EL (cell line): Measurements from ENCODE around the gene CELSR3.

ENCODE experiments used
- DNase-seq: peaks from one replicate; pipeline ENCODE4 v3.0.0-alpha.2; 2016

Gene CELSR3

DNA sequence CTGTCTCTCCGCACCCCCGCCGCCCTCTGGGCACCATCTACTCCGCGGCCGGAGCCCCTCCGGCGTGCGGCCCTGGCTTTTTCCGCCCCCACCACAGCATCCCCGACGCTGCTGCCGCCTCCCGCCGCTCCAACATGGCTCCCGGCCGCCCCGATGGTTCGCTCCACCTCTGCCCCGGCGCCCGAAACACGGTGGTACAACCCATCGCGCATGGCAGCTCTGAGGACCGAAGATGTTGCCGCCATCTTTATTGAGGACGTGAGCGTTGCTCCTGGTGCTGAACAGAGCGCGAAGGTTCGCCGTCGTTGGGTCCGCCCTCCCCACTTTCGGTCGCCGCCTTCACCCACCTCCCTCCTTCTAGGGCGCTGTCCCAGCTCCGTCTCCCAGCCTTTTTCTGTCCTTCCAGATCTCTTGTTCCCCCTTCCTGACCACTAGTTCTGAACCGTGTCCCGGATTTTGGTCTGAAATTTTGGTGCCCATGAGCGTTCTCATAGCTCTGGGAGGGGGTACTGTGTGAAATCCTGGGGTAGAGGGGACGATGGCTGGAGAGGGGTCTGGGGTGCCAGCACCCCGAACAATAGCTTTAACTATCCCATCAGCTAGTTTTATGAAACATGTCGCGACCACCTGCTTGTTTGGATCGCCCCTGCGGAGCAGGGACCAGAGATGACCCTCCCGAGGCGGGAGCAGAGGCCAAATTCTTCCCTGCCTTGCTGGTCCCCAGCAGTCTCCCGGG is at the start of gene CELSR3:
TSS of gene CELSR3 (minus strand) at position 134 of the 736 bp plus-strand sequence. CDS start 252 bp downstream, outside the sequence.
- peak; percentile 81 for DNase-seq

- no peak for DNase-seq
Observed at GRCh38 chr3:48711727-48712126, 49.0 kb upstream of the CELSR3 start.

- no peak for DNase-seq
Observed at GRCh38 chr3:48709051-48709461, 46.4 kb upstream of the CELSR3 start.

DNA sequence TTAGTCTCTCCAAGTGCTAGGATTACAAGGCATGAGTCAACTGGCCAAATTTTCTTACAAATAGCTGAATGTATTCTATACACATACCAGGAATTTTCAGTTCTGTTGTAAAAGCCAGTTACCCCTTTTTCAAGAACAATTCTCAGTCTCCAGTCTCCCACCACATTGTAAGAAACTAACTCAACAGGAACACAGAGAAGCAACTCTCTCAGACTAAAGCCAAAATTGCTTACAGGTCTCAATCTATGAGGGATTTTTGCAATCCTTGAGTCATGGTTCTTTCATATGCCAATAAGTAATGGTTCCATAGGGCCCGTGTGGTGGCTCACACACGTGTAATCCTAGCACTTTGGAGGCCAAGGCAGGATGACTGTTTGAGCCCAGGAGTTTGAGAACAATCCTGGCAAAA is 45.8 kb upstream of the CELSR3 start:
- DNase-seq: peak; percentile 30

- no peak for DNase-seq
Observed at GRCh38 chr3:48707157-48707556, 44.5 kb upstream of the CELSR3 start.

DNA sequence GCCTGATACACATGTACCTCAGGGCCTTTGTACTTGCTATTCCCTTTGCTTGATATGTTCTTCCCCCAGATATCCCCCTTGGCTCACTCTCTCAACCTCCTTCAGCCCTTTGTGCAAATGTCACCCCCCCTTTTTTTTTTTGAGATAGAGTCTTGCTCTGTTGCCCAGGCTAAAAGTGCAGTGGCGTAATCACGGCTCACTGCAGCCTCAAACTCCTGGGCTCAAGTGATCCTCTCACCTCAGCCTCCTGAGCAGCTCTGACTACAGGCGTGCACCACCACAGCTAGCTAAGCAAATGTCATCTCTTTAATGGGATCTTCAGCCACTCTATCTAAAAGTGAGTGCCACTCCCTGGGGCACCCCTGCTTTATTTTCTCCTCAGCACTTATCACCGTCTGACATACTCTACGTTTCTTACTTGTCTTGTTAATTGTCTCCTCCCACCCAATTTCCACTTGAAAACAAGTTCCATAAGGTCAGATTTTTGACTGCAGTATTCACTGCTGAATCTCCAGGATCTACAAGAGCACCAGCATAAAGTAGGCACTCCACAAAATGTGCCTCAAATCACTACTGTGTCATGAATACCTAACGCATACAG is 39.7 kb upstream of the CELSR3 start:
- DNase-seq: no peak

DNA sequence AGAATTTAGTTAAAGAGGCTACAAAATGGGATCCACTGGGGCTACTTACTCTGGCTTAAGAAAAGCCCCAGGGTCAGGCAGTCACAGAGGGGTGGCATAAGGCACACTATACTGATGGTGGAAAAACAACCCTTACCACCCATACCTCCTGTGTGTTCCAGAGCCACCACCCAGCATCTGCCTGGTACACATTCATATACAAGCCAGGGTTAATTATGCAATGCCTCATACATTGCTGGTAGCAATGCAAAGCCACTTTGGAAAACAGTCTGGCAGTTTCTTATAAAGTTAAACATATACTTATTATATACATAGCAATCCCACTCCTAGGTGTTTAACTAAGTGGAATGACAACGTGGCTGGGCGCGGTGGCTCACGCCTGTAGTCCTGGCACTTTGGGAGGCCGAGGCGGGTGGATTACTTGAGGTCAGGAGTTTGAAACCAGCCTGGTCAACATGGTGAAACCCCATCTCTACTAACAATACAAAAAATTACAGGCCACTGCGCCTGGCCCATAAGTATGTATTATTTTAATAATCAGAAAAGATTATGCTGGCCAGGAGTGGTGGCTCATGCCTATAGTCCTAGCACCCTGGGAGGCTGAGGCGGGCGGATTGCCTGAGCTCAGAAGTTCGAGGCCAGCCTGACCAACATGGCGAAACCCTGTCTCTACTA is 38.2 kb upstream of the CELSR3 start:
- DNase-seq: no peak

- DNase-seq: no peak
Observed at GRCh38 chr3:48698891-48699290, 36.2 kb upstream of the CELSR3 start.

DNA sequence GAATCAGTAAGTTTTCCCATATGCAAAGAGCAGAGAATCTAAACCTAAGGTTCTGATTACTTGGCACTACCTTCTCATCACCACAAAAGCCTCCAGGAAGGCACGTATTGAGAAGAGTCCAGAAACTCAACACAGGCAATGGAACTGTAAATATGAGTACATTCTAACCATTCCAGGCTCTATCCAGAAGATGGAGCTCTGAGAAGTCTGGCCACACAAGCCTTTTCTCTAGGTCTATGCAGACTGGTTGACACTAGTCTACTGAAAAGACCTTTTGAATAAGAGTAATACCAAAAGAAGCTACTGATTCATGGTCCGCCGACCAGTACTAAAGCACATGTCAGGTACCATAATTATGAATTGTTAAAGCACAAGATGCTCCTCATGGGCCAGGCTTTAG is 35.3 kb upstream of the CELSR3 start:
- no peak for DNase-seq

DNA sequence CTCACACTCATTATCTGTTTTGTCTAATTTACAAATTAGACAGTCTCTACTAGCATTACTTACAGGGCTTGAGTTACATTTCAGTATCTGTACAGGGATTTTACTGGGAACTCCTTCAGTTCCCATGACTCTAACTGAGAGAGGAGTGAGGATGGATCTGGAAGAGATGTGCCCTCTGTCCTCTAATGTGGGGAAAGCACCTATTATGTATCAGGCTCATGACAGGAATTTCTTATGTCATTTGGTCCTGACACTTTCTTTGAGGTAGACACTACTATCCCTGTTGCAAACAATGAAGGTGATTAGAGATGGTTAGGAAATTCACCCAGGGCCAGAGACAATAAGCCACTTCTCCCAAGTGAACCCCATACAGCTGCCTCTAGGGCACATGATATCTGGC is 33.9 kb upstream of the CELSR3 start:
- DNase-seq: no peak

DNA sequence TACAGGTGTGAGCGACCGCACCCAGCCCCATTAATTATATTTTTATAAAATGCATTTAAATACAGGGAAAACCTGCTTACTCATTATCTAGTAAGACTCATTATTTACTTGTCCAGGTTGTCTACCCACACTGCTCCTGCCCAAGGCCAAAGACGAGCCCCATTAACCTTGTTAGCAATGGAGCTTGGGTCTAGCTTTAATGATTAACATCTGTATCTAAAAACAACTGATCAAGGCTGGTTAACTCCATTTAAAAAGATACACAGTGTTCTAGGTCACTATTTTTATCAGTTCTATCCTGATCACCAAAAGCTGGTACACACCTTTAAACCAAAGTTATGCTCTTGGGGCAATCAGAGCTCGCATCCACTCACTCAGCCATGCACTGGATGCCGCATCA is 33.5 kb upstream of the CELSR3 start:
- DNase-seq: no peak

DNA sequence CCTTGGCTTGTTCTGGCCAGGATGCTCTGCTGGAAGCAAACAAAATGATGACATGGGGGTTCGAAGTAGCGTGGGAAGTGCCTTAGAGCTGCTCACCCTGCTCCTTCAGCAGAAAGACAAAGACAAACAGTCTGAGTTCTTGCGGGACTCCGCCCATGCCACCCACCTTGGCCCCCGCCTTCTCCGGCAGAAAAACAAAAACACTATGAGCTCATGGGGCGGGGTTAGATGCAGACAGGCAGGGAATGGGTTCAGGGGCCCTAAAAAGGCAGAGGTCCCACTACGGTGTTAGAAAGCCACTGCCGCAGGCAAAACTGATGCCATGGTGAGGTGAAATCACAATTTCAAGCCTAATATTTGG is 32.7 kb upstream of the CELSR3 start:
- DNase-seq: peak; percentile 58

GRCh38 chr3:48694610-48695392 is 32.1 kb upstream of the CELSR3 start:
- DNase-seq: peak; percentile 88

DNA sequence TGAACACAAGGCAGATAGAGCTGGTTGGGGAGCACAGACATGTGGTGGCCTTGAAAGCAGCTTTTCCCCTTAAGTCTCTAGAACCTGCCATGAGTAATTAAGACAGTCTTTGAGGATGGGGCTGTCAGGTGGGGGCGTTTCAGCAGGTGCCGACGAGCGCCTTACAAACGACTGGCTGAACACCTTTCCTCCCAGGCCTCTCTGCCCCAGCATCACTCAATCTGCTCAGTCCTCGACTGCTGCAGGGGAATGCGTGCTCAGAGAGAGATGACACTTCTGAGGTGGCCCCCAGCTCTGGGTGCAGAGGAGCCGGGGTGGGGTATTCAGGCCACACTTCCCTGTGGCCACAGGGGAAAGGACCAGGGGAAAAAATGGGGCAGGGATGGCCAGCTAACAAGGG is 31.1 kb upstream of the CELSR3 start:
- DNase-seq: no peak

DNA sequence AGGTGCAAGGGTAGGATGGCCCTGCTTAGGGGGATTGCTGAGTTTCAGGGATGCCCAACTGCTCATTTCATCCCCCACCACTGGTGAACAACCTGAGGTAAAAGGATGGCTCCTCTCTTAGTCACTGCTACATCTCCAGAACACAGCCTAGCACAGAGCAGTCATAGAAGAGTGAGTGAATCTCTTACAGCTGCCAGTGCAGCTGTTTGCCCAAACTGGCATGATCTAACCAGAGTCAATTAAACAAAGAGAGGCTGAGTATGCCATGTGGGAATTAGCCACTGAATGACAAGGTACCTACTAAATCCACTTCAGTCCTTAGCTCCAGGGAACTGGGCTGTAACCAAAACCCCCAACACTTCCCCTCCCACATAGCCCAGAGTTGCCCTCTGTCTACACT is 29.9 kb upstream of the CELSR3 start:
- no peak for DNase-seq

GRCh38 chr3:48690846-48691458 is 28.3 kb upstream of the CELSR3 start:
- no peak for DNase-seq

- no peak for DNase-seq
Observed at GRCh38 chr3:48689384-48689783, 26.7 kb upstream of the CELSR3 start.

- DNase-seq: no peak
Observed at GRCh38 chr3:48688737-48689075, 26.0 kb upstream of the CELSR3 start.

DNA sequence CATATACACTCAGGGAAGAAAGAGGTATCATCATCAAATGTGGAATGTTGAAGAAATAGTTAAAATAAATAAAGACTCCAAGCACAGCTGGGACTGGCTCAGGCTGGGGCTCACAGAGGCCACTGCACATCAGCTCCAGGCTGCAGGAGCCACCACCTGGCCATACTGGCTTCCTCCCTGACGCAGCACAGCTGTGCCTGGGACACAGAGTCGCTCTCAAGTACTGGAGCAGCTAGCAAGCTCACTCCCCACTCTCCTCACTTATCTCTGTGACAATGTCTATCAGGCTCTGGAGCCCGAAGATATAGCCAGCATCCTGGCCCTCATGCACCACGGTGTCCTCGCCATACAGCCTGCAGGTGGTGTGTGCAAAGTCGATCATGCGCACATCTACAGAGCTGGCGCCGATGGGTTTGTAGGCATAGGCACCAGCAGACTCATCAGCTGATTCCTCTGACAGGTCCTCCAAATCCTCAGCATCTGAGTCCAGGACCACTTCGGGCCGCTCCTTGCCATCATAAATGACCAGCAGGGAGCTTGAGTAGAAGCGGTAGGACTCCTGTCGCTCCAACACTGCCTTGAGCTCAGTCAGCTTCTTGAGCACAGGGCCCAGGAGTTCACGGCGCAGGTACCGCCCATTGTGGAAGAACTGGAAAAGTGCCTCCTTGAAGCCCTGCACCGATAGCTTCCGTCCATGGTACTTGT is 25.5 kb upstream of the CELSR3 start:
- DNase-seq: no peak

DNA sequence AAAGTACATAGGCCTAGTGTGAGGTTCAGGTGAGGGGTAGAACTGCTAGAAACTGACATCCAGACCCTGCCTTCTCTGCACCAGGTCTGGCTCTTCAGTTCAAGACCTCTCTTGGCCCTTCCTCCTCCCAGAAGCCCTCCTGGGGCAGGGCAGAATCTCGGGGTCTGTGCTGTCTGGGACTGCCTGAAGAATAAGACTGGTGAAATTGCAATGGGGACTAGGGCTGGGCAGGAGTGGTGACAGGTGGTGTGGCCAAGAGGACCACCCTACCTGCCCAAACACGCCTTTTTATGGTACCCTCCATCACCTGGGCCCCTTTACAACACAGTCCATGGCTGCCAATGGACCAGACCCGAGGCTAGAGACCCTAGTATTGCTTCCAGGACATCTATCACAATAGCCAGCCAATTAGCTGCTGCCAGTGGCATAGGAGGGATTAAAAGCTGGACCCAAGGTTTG is 24.6 kb upstream of the CELSR3 start:
- DNase-seq: no peak

- DNase-seq: no peak
Observed at GRCh38 chr3:48686538-48687219, 24.0 kb upstream of the CELSR3 start.
